UCSD-AML1 (cell line): ENCODE results near the gene KRTAP10-10.
"Not testable (repeated sequence)": the region's sequence is repeated elsewhere in the genome, so short reads cannot be mapped to it uniquely, and the experiment has no call there.

ENCODE experiments used
- DNase-seq: peaks from one replicate; lab custom pipeline; 2025; ENCODE audit not compliant: unreplicated experiment; lab: John Stamatoyannopoulos, UW

KRTAP10-10 gene

DNA sequence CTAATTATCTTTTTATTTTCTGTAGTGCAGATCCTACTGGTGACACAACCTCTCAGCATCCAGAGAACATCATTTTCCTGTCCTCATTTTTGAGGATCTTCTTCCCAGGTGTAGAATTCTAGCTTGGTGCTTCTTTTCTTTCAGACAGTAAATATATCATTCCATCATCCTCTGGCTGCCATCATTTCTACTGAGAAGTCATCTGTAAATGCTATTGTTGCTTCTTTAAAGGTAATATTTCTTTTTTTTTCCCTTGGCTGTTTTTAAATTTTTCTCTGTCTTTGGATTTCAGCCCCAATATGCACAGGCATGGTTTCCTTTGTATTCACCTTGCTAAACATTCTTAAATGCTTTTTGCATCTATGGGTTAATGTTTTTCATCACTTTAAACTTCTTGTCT lies 13.6 kb upstream of the KRTAP10-10 start:
- no peak for DNase-seq

DNA sequence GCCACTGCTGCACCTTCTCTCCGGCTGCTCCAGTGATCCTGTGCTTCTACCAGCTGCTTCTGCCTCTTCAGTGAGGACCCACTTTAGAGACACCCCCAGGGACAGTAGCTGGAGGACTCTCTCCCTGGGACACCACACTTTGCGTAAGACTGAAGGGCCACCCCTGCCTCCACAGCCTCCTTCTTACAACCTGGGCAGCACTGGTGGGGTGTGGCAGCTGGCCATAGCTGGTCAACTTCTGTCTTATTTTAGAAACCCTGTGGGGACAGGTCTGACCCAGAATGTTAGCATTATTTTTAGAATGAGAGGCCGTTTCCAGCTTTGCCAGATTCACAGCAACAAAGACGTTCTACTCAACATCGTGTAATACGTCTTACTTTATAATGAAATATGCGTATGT lies 11.4 kb upstream of the KRTAP10-10 start:
- DNase-seq: no peak

DNA sequence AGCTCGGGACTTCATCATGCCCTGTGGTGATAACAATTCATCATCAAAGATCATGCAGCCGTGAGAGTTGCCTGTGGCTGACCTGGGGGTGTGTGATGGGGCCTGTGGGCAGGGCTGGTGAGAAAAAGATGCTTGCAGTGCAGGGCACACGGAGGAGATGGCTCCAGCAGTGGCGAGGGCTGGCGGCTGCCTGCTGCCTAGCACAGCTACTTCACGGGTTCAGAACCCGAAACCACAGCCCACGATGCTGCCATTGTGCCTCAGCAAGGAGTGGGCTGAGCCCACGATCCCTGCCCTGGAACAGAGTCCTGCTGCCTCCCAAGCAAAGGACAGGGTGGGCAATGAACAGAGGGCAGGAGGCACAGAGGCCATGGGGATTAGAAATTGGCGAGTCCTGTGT lies 10.9 kb upstream of the KRTAP10-10 start:
- DNase-seq: no peak

DNA sequence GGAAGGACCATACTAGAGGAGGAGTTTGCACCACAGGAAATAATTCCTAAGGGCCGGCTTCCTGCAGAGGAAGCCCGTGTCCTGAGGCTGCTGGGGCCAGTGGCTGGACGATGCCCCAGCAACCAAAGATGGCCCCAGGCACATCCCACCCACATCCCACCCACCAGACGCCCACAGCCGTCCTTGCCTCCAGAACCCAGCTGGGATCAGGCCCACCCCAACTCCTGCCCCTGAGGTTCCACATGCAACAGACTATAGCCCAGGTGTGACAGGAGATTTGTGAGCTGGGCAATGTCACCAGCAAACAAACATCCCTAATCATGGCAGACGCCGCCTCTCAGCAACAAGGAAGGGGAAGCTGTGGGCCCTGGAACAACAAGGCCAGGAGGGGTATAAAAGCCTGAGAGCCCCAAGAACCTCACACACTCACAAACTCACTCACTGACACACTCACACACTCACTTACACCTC lies 10.4 kb upstream of the KRTAP10-10 start, which contains the start of gene KRTAP10-9:
Gene KRTAP10-9, plus strand, starts transcription at position 421 of the 471 bp plus-strand sequence. CDS start 79 bp downstream, outside the sequence.
- DNase-seq: no peak

DNA sequence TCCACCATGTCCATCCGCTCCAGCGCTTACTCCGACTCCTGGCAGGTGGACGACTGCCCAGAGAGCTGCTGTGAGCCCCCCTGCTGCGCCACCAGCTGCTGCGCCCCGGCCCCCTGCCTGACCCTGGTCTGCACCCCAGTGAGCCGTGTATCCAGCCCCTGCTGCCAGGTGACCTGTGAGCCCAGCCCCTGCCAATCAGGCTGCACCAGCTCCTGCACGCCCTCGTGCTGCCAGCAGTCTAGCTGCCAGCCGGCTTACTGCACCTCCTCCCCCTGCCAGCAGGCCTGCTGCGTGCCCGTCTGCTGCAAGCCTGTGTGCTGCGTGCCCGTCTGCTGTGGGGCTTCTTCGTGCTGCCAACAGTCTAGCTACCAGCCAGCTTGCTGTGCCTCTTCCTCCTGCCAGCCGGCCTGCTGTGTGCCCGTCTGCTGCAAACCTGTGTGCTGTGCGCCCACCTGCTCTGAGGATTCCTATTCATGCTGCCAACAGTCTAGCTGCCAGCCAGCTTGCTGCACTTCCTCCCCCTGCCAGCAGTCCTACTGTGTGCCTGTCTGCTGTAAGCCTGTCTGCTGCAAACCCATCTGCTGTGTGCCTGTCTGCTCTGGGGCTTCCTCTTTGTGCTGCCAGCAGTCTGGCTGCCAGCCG lies 9.9 kb upstream of the KRTAP10-10 start:
- not testable (repeated sequence) for DNase-seq

DNA sequence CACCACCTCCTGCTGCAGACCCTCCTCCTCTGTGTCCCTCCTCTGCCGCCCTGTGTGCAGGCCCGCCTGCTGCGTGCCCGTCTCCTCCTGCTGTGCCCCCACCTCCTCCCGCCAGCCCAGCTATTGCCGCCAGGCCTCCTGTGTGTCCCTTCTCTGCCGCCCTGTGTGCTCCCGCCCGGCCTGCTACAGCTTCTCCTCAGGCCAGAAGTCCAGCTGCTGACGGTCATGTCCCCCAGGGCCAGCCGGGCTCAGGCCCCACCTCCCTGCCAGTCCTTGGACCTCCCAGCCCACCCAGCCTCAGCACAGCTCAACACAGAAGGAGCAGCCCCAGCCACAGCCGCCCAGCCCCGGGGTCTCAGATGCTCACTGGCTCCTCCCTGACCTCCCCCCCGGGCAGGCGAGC lies 9.3 kb upstream of the KRTAP10-10 start:
- not testable (repeated sequence) for DNase-seq

DNA sequence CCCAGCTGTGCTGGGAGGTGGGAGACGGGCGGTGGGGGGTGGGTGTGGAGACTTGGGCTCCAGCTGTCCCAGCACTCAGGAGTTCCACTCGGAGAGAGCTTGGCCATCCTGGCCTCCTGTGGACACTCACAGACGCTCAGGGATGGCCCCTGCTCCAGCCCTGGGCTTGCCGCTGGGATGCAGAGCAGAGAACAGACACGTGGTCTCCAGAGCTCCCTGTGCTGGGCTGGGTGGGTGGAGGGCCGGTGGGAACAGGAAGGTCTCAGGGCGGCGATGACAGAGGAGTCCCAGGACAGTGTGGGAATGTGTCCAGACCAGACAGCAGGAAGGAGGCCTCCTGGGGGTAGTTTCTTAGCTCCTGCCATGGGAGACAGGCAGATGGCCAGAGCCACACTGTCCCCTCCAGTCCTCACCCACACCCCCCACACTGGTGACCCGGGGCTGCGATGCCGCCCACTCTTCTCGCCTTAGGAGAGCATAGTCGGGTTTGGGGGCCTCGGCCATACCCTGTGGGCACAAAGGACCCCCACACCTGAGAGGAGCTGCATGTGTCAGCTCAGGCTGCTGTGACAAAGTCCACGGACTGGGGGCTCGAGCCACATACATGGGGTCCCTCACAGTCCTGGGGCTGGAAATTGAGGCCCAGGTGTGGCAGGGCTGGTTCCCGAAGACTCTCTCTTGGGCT lies 8.3 kb upstream of the KRTAP10-10 start:
- DNase-seq: no peak

DNA sequence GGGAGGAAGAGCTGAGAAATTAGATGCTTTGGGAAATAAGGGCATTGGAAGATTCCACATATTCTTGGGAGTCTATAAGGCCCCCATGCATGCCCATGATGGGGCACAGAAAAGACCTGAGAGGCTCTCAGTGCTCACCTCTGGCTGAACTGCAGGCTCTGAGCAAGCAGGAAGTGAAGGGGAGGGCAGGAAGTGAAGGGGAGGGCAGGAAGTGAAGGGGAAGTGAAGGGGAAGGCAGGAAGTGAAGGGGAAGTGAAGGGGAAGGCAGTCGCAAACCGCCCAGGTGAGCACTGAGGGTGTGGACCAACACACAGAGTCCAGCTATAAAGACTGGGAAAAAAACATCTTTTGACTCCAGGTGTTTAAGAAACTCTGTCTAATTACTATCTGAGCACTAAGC lies 6.7 kb upstream of the KRTAP10-10 start:
- DNase-seq: no peak

DNA sequence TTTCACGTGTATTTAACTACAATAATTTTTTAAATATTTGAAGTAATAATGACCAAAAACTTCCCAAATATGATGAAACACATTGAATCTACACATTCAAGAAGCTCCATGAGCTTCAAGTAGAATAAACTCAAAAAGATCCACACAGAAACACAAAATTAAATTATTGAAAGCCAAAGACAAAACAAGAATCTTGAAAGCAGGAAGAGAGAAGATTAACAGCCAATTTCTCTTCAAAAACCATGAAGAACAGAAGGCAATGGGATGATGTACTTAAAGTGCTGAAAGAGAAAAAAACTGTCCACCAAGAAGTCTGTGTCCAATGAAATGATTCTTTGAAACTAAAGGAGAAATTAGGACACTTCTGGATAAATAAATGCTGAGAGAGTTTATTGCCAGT lies 5.1 kb upstream of the KRTAP10-10 start:
- no peak for DNase-seq

DNA sequence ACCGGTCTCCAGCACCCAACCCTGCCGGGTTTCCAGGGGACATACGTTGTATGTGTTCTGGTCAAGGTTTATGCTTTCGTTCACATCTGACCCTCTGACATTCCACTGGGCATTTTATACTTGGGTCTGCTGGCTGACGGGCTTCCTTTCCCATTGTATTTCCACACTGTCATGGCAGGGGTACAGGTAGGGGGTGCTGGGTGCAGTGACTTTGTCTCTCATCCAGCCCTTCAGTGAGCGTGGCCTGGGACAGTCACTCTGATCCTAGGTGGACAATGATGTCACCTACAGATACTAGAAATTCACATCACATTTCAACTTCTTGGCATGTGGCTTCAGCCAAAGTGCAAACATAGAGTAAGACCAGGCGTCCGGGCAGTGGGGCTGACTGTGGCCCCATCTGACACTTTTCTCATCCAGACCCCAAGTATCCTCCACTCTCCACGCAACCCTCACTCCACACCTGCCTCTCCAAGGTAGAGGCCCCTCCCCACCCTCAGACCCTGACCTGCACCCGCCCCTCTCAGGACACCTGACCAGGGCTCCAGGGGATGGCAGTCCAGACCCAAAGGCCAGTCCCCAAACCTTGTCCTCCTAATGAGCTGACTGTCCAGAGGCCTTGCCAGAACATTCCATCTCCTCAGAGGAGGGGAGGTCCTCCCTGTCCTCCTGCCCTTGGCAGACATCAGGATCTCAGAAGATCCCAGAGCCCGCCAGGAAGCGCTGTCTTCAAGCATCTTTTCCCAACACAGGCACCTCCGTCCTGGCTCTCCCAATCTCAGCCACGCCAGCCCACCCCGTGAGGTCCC lies 743 bp upstream of the KRTAP10-10 start:
- no peak for DNase-seq

DNA sequence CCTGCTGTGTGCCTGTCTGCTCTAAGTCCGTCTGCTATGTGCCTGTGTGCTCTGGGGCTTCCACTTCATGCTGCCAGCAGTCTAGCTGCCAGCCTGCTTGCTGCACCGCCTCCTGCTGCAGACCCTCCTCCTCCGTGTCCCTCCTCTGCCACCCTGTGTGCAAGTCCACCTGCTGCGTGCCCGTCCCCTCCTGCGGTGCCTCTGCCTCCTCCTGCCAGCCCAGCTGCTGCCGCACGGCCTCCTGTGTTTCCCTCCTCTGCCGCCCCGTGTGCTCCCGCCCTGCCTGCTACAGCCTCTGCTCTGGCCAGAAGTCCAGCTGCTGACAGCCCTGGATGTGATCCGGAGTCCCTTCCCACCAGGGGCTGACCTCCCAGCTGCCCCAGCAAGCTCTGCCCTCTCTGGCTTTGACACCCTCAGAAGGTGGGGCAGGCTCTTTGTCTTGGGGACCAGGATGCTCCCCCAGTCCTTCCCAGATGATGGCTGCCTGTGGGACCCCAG lies 744 bp downstream of the KRTAP10-10 start:
- DNase-seq: not testable (repeated sequence)

DNA sequence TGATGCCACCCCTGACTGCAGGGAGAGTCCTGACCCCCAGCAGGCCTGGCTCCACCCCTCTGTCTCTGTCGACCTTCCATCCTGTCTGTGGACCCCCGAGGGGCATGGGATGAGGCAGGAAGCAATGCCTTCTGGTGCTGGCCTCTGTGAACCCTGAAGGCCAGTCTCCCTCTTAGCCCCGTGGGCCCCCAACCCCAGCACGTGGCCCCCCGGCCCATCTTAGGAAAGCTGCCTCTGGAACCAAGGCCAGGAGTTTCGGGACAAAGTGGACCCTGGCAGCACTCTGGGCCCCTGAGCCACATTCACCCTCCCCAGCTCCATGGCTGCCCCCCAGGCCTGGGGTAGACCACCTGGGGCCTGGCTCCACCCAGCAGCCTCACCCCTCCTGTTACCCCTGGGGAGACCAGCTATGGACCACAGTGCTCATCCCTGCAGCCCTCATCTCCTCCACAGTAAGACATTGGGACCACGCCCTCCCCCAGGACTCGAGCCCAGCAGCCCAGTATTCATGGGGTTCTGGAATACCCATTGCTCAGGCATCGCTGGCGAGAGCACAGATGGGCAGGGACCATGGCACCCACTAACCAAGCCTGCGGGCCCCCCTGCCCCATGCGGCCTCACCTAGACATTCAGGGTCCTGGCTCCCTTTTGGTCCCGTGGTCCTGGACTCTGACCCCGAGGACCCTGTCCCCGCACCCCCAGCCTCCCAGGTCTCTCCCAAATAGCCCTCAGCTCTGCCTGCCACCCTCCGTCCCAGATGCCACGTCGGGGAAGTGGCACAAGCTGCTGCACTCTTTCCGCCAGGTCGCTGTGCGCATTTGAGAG lies 1.6 kb downstream of the KRTAP10-10 start:
- not testable (repeated sequence) for DNase-seq

DNA sequence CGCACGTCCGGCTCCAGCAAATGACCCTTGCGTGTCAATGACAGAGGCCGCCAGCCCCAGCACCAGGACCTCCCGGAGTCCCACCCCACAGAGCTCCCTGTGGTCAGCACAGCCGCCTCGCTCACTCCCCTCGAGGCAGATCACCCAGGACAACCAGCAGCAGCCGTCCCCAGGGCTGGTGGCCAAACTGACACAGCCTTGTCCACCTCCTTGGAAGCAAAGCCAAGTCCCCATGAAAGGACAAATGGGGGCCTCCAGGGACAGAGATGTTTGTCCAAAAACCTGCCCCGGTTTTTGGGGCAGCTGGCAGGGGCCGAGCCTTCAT lies 2.1 kb downstream of the KRTAP10-10 start:
- DNase-seq: no peak

DNA sequence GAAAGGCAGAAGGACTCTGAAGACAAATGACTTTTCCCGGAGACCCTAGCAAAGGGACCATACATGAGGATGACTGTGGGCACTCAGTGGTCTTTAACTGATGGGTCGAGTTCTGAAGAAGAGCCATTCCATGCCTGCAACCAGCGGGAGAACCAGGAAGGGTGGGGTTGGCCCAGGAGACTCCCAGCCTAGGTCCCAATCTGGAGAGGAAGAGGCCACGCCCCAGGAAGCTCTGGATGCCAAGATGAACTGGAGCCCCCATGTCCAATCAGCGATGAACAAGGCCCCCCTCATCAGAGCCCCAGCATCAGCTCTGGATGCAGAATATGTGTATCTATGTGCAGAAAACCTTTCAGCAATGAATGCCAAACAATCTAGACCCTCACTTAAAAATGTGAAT lies 3.6 kb downstream of the KRTAP10-10 start:
- no peak for DNase-seq

DNA sequence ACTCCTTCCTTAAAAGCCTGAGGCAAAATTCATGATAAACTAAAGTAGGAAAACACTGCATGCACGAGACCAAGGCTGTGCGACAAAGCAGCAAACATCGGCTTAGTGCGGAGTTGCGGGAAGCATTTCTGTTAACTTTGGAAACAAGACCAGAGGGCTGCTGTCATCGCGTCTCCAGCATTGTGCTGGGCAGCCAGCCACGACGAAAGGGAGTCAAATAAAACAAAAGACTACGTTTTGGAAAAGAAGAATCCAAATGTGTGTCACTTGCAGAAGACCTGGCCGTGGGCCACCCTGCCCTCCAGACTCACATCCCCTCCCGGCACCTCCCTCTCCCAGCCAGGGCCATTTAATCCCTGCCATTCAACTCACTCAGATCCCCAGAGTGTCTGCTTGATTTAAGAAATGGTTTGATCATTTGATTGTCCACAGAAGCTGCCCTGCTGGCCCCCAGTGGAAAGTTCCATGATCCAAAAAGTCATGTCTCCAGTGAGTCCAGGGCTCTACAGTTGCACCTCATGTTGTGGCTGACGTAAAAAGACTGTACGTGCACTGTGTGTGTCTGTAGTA lies 6.7 kb downstream of the KRTAP10-10 start:
- DNase-seq: no peak

DNA sequence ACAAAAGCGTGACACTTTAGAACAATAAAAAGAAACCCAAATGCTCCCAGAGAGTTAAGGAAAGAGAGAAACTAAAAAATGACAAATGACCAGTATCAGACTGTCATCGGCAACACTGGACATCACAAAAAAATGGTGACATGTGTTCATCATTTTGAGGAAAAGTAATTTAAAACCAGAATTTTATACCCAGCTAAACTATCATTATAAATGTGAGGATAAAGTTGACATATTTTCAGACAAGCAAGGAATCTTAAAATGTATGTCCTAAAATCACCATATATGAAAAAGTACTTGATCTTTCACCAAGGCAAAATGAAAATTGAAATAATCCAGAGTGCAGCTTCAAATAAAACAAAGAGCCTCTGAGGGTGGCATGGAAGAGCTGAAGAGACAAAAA lies 7.7 kb downstream of the KRTAP10-10 start:
- no peak for DNase-seq

DNA sequence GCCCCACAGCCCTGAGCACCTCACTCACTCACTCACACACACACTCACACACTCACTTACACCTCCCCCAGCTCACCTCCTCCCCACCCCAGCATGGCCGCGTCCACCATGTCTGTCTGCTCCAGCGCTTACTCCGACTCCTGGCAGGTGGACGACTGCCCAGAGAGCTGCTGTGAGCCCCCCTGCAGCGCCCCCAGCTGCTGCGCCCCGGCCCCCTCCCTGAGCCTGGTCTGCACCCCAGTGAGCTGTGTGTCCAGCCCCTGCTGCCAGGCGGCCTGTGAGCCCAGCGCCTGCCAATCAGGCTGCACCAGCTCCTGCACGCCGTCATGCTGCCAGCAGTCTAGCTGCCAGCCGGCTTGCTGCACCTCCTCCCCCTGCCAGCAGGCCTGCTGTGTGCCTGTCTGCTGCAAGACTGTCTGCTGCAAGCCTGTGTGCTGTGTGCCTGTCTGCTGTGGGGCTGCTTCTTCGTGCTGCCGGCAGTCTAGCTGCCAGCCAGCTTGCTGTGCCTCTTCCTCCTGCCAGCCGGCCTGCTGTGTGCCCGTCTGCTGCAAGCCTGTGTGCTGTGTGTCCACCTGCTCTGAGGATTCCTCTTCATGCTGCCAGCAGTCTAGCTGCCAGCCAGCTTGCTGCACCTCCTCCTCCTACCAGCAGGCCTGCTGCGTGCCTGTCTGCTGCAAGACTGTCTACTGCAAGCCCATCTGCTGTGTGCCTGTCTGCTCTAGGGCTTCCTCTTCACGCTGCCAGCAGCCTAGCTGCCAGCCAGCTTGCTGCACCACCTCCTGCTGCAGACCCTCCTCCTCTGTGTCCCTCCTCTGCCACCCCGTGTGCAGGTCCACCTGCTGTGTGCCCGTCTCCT lies 9.4 kb downstream of the KRTAP10-10 start, which contains the start of gene KRTAP10-11:
Gene KRTAP10-11, plus strand, starts transcription at position 49 of the 856 bp plus-strand sequence. Its CDS starts 45 bp downstream, at position 94.
- DNase-seq: not testable (repeated sequence)

DNA sequence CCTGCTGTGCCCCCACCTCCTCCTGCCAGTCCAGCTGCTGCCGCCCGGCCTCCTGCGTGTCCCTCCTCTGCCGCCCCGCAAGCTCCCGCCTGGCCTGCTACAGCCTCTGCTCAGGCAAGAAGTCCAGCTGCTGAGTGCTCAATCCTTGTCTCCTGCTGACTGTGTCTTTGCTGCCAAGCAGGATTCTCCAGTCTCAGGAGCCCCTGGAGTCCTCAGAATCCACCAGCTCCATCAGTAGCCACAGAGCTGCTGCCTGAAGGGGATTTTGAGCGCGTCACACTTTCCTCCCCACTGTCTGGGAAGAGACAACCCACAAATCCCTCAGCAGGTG lies 10.0 kb downstream of the KRTAP10-10 start:
- DNase-seq: no peak

DNA sequence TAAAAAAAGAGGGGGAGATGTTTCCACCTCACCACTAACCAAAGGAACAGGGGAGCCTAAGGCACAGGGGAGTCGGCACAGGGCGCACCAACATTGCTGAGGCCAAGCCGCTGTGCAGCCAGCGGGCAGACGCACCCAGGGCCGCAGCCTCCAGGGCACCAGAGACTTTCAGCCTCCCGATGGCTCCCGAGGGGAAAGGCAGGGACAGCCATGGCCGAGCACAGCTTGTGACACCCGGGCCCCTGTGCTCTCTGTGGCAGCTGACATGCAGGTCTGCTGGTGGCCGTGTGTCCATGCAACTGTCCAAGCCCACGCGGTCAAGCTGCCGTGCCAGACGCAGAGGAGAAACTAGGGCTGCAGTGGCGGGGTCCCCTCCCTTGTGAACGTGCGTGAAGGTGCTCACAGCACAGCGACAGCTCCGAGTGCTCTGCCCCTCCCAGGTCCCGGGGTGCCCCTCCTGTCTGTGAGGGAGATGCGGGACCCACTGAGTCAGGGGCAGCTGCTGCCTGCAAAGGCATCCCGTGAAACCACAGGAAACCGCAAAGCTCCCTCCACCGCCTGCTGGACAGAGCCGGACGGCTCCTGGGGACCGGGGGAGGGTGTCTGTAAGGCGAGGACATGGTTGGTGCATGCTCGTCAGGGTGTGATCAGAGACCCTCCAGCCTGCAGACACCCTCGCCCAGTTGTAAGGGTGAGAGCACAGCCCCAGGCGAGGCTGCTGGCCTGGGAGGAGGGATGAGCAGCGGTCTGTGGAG lies 11.6 kb downstream of the KRTAP10-10 start:
- no peak for DNase-seq
